ENCODE data around the gene SLC25A38.

Gene SLC25A38

DNA sequence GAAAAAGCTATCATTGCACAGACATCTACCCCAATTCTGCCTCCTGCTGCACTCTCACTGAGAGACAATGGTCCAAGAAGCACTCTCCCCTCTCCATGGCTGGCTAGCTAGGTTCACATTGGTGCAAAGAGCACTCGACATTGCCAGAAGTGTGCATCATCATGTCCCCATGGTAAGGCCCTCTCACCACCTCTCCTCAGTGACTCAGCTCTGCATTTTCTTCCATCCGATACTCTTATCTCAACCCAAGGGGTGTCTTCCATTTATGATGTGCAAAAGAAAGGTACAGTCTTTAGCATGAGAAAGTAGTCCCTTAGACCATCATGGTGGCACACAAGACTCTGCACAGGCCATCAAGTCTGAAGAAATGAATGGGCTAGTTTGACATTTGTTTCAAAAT lies 37.4 kb downstream of the SLC25A38 start:
- peaks cover 7% of the 10 kb centered on the region for H3K27me3 ChIP-seq (ENCODE audit: insufficient read depth, poor library complexity, severe bottlenecking)
- H3K27ac ChIP-seq (replicated peaks), result no peak overlapping the region
- no peak for DNase-seq (ENCODE audit: low read depth in 1 of 2, low spot score in 1 of 2)
- H3K4me3 ChIP-seq (replicated peaks; ENCODE audit: insufficient read depth, low read length), result no peak overlapping the region
- no peak for TF ChIP-seq SPI1 (IDR thresholded peaks at IDR 0.05; ENCODE audit: borderline replicate concordance, low read depth)
- no peak for TF ChIP-seq GABPA (IDR thresholded peaks at IDR 0.05; ENCODE audit: low read depth)
- TF ChIP-seq, protein P1, sequence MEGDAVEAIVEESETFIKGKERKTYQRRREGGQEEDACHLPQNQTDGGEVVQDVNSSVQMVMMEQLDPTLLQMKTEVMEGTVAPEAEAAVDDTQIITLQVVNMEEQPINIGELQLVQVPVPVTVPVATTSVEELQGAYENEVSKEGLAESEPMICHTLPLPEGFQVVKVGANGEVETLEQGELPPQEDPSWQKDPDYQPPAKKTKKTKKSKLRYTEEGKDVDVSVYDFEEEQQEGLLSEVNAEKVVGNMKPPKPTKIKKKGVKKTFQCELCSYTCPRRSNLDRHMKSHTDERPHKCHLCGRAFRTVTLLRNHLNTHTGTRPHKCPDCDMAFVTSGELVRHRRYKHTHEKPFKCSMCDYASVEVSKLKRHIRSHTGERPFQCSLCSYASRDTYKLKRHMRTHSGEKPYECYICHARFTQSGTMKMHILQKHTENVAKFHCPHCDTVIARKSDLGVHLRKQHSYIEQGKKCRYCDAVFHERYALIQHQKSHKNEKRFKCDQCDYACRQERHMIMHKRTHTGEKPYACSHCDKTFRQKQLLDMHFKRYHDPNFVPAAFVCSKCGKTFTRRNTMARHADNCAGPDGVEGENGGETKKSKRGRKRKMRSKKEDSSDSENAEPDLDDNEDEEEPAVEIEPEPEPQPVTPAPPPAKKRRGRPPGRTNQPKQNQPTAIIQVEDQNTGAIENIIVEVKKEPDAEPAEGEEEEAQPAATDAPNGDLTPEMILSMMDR (IDR thresholded peaks at IDR 0.05; ENCODE audit: insufficient read depth, low read length), result no peak
- TF ChIP-seq POLR2AphosphoS5 (IDR thresholded peaks at IDR 0.05; ENCODE audit: low read depth), result no peak
- TF ChIP-seq, protein P2, sequence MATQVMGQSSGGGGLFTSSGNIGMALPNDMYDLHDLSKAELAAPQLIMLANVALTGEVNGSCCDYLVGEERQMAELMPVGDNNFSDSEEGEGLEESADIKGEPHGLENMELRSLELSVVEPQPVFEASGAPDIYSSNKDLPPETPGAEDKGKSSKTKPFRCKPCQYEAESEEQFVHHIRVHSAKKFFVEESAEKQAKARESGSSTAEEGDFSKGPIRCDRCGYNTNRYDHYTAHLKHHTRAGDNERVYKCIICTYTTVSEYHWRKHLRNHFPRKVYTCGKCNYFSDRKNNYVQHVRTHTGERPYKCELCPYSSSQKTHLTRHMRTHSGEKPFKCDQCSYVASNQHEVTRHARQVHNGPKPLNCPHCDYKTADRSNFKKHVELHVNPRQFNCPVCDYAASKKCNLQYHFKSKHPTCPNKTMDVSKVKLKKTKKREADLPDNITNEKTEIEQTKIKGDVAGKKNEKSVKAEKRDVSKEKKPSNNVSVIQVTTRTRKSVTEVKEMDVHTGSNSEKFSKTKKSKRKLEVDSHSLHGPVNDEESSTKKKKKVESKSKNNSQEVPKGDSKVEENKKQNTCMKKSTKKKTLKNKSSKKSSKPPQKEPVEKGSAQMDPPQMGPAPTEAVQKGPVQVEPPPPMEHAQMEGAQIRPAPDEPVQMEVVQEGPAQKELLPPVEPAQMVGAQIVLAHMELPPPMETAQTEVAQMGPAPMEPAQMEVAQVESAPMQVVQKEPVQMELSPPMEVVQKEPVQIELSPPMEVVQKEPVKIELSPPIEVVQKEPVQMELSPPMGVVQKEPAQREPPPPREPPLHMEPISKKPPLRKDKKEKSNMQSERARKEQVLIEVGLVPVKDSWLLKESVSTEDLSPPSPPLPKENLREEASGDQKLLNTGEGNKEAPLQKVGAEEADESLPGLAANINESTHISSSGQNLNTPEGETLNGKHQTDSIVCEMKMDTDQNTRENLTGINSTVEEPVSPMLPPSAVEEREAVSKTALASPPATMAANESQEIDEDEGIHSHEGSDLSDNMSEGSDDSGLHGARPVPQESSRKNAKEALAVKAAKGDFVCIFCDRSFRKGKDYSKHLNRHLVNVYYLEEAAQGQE (IDR thresholded peaks at IDR 0.05; ENCODE audit: insufficient replicate concordance, low read depth), result no peak

DNA sequence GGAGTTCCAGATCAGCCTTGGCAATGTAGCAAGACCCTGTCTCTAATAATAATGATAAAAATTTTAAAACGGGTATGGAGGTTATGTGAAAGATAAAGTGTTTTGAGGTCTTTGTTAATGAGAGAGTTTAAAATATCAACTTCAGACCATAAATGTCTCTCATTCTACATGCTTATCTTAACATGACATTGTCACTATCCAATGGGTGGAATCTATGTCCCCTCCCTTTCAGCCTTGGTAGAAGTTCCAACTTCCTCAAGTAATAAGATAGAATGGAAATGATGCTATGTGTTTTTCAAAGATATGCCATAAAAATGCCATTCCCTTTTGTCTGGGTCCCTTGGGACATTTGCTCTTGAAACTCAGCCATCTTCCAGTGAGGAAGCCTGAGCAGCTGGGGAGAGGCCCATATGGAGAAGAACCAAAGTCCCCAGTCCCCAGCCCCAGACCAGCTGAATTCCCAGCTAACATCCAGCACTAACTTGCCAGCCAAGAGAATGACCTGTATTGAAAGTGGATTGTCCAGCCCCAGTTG lies 40.3 kb downstream of the SLC25A38 start:
- Histone ChIP-seq H3K27ac (replicated peaks) (no peak overlapping the region), H3K27me3 (ENCODE audit: insufficient read depth, poor library complexity, severe bottlenecking) (peaks cover 7% of the 10 kb centered on the region), H3K4me3 (replicated peaks; ENCODE audit: insufficient read depth, low read length) (no peak overlapping the region)
- no peak for TF ChIP-seq GABPA (IDR thresholded peaks at IDR 0.05; ENCODE audit: low read depth)
- TF ChIP-seq, protein P2 (IDR thresholded peaks at IDR 0.05; ENCODE audit: insufficient replicate concordance, low read depth), result no peak
- no peak for TF ChIP-seq SPI1 (IDR thresholded peaks at IDR 0.05; ENCODE audit: borderline replicate concordance, low read depth)
- TF ChIP-seq POLR2AphosphoS5 (IDR thresholded peaks at IDR 0.05; ENCODE audit: low read depth), result no peak
- TF ChIP-seq, protein P1 (IDR thresholded peaks at IDR 0.05; ENCODE audit: insufficient read depth, low read length), result no peak
- DNase-seq (ENCODE audit: low read depth in 1 of 2, low spot score in 1 of 2), result no peak

DNA sequence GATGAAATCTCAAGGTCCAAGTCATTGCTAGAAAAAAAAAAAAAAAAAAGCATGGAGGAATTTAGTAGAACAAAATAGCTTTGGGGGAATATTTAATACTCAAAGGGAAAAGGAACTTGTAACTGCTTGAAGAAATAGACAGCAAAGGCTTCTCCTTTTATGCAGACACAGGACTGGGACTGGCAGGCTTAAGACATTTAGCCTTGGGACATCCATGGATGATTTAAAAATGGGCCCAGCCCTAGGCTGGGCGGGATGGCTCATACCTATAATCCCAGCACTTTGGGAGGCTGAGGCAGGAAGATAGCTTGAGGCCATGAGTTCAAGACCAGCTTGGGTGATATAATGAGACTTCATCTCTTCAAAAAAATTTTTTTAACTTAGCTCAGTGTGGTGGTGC lies 43.1 kb downstream of the SLC25A38 start:
- TF ChIP-seq SPI1 (IDR thresholded peaks at IDR 0.05; ENCODE audit: borderline replicate concordance, low read depth) (no peak), GABPA (IDR thresholded peaks at IDR 0.05; ENCODE audit: low read depth) (no peak), POLR2AphosphoS5 (IDR thresholded peaks at IDR 0.05; ENCODE audit: low read depth) (no peak)
- TF ChIP-seq, protein P1 (IDR thresholded peaks at IDR 0.05; ENCODE audit: insufficient read depth, low read length), result no peak
- TF ChIP-seq, protein P2 (IDR thresholded peaks at IDR 0.05; ENCODE audit: insufficient replicate concordance, low read depth), result no peak
- Histone ChIP-seq H3K27ac (replicated peaks) (no peak overlapping the region), H3K4me3 (replicated peaks; ENCODE audit: insufficient read depth, low read length) (no peak overlapping the region), H3K27me3 (ENCODE audit: insufficient read depth, poor library complexity, severe bottlenecking) (peaks cover 1% of the 10 kb centered on the region)
- DNase-seq (ENCODE audit: low read depth in 1 of 2, low spot score in 1 of 2), result no peak

All from HL-60 (cell line).